ENCODE data around the gene LANCL1. TPM values are rescaled to one million over a fixed set of nuclear protein-coding genes. Genes with fewer than 3 reads are reported as not detected.

Gene LANCL1
- total and polyA plus RNA-seq, 2 donors from 2014 or later: 28.0 to 47.4 TPM

Other genes starting within 250 kb of the LANCL1 start
- not detected for gene MYL1, start 161.6 kb downstream of the LANCL1 start, total RNA-seq
- not detected for gene MYL1, start 161.6 kb downstream of the LANCL1 start, polyA plus RNA-seq (ENCODE audit: insufficient read depth, low read depth, low replicate concordance)
- 6.7 TPM for gene CPS1, start 79.8 kb upstream of the LANCL1 start, total RNA-seq
- 6.7 TPM for gene CPS1, start 79.8 kb upstream of the LANCL1 start, polyA plus RNA-seq (ENCODE audit: insufficient read depth, low read depth, low replicate concordance)